ENCODE measurements around the gene SH3RF3. TPM values are rescaled to one million over a fixed set of nuclear protein-coding genes. Genes with fewer than 3 reads are reported as not detected.

SH3RF3 gene
- total RNA-seq, 1 donor from 2014 or later = 1.7 TPM

- peaks cover 6% of the 10 kb centered on the region for H3K27me3 Mint-ChIP-seq (ENCODE audit: unreplicated experiment)
- DNase-seq = no peak
Observed at GRCh38 chr2:109141727-109142283, 12.8 kb downstream of the SH3RF3 start.

GRCh38 chr2:109142416-109143210 lies 13.6 kb downstream of the SH3RF3 start:
- Mint-ChIP-seq H3K27me3 (ENCODE audit: unreplicated experiment) (peaks cover 6% of the 10 kb centered on the region), H3K27ac (ENCODE audit: unreplicated experiment) (no peak overlapping the region), H3K4me1 (ENCODE audit: low read depth, unreplicated experiment) (peaks cover 3% of the 10 kb centered on the region), H3K9me3 (ENCODE audit: unreplicated experiment) (peaks cover 3% of the 10 kb centered on the region), H3K36me3 (ENCODE audit: unreplicated experiment) (no peaks in the 10 kb centered on the region), H3K4me3 (ENCODE audit: unreplicated experiment) (no peak overlapping the region)
- no peak for DNase-seq
- no peak for TF ChIP-seq CTCF (IDR thresholded peaks at IDR 0.05; ENCODE audit: partially characterized antibody, unreplicated experiment)

More at GRCh38 chr2:109141727-109142283, 12.8 kb downstream of the SH3RF3 start:
- no peak for TF ChIP-seq CTCF (IDR thresholded peaks at IDR 0.05; ENCODE audit: partially characterized antibody, unreplicated experiment)
- Mint-ChIP-seq H3K27ac (ENCODE audit: unreplicated experiment) (no peak overlapping the region), H3K4me1 (ENCODE audit: low read depth, unreplicated experiment) (peaks cover 5% of the 10 kb centered on the region), H3K4me3 (ENCODE audit: unreplicated experiment) (no peak overlapping the region), H3K9me3 (ENCODE audit: unreplicated experiment) (peaks cover 3% of the 10 kb centered on the region), H3K36me3 (ENCODE audit: unreplicated experiment) (no peaks in the 10 kb centered on the region)

- Mint-ChIP-seq H3K27me3 (ENCODE audit: unreplicated experiment) (peaks cover 2% of the 10 kb centered on the region), H3K4me1 (ENCODE audit: low read depth, unreplicated experiment) (peaks cover 10% of the 10 kb centered on the region), H3K9me3 (ENCODE audit: unreplicated experiment) (peaks cover 3% of the 10 kb centered on the region), H3K36me3 (ENCODE audit: unreplicated experiment) (no peaks in the 10 kb centered on the region), H3K4me3 (ENCODE audit: unreplicated experiment) (no peak overlapping the region), H3K27ac (ENCODE audit: unreplicated experiment) (no peak overlapping the region)
- no peak for DNase-seq
- TF ChIP-seq CTCF (IDR thresholded peaks at IDR 0.05; ENCODE audit: partially characterized antibody, unreplicated experiment) = no peak
Observed at GRCh38 chr2:109143214-109144187, 14.5 kb downstream of the SH3RF3 start.

- Mint-ChIP-seq H3K4me1 (ENCODE audit: low read depth, unreplicated experiment) (peaks cover 13% of the 10 kb centered on the region), H3K27me3 (ENCODE audit: unreplicated experiment) (peaks cover 3% of the 10 kb centered on the region), H3K4me3 (ENCODE audit: unreplicated experiment) (no peak overlapping the region), H3K36me3 (ENCODE audit: unreplicated experiment) (no peaks in the 10 kb centered on the region), H3K9me3 (ENCODE audit: unreplicated experiment) (peaks cover 3% of the 10 kb centered on the region), H3K27ac (ENCODE audit: unreplicated experiment) (no peak overlapping the region)
- no peak for TF ChIP-seq CTCF (IDR thresholded peaks at IDR 0.05; ENCODE audit: partially characterized antibody, unreplicated experiment)
- no peak for DNase-seq
Observed at GRCh38 chr2:109144271-109144670, 15.3 kb downstream of the SH3RF3 start.

Measured in glutamatergic neuron (in vitro differentiated cells).